ENCODE results near the gene GPR50. TPM values are rescaled to one million over a fixed set of nuclear protein-coding genes. Genes with fewer than 3 reads are reported as not detected.

The GPR50 gene
- polyA plus RNA-seq, 1 of the 3 experiments (the other 2 are of a cell fraction), result not detected

DNA sequence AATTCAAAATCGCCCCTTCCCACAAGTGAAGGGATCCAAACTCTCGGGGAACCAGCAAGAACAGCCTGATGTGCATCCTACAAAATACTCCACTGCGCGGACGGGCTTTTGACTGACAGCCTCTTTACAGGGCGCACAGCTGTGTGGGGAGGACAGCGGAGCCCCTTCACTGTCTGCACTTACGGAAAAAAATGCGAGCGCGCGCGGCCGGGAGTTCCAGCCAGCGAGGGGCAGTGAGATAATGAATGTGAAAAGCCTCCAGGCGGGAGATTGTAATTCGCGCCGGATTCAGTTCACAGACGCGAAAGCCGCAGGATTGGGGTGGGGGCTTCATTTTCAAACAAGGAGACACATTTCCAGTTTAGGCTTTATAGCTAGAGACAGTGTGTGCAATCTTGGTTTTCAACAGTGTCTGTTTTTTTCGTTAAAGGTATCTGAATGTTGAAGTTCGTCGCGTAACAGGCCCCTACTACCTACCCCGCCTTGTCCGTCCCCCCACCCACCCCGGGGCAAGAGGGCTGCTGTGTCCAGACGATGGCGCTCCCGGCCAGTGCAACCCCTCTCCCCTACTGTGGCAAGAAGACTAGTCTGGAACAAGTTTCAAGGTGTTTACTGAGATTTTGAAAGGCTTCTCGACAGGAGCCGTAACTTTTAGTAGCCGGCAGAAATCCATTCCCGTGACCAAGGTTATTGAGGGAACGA is 1.7 kb upstream of the GPR50 start:
- DNase-seq, result no peak
- H3K79me2 ChIP-seq (ENCODE audit: insufficient read depth), result no peaks in the 10 kb centered on the region
- H3K27me3 ChIP-seq (ENCODE audit: insufficient read depth), result peaks cover 31% of the 10 kb centered on the region; the same call in 1 of the 2 replicates
- POLR2A ChIA-PET, result no interaction called here
- CTCF ChIA-PET, result no interaction called here
- H4K20me1 ChIP-seq (ENCODE audit: insufficient read depth), result no peaks in the 10 kb centered on the region
- no peak overlapping the region for H3K9ac ChIP-seq
- H3K4me3 ChIP-seq (ENCODE audit: low read depth in 2 of 2, low read length in 1 of 2), result no peak overlapping the region
- TF ChIP-seq GATA2 (CRISPR knock-in tag; IDR thresholded peaks at IDR 0.05), result no peak
- TF ChIP-seq SMC3 (IDR thresholded peaks at IDR 0.05; ENCODE audit: low read depth, low read length), result no peak
- no peak for TF ChIP-seq RFX5 (IDR thresholded peaks at IDR 0.05; ENCODE audit: low read length)
- no peak for TF ChIP-seq TAF1 (IDR thresholded peaks at IDR 0.05; ENCODE audit: borderline replicate concordance, low read depth, low read length)
- TF ChIP-seq ZBTB33 (IDR thresholded peaks at IDR 0.05; ENCODE audit: borderline replicate concordance, low read depth), result no peak
- no peak for TF ChIP-seq RAD21 (IDR thresholded peaks at IDR 0.05; ENCODE audit: low read length)
- no peak overlapping the region for H3K27ac ChIP-seq (ENCODE audit: low read depth in 2 of 2, low read length in 1 of 2)
- H3F3A ChIP-seq (replicated peaks; ENCODE audit: insufficient read depth), result no peaks in the 10 kb centered on the region
- H3K9me2 ChIP-seq, result no peaks in the 10 kb centered on the region
- no peak overlapping the region for H2AFZ ChIP-seq (ENCODE audit: low read depth)
- H3K4me1 ChIP-seq (ENCODE audit: control insufficient read depth in 1 of 2, insufficient read depth in 2 of 2, low read depth in 1 of 2, low read length in 1 of 2), result no peaks in the 10 kb centered on the region
- H3K4me2 ChIP-seq, result no peak overlapping the region
- WGBS (ENCODE audit: low lambda C conversion rate), result 12% methylated on average over 35 of the region's 37 CpGs
- no peaks in the 10 kb centered on the region for H3K36me3 ChIP-seq (replicated peaks in 1 of 2; ENCODE audit: control insufficient read depth in 1 of 2, insufficient read depth in 2 of 2, low read length in 1 of 2)
- H3K9me3 ChIP-seq, result no peaks in the 10 kb centered on the region

DNA sequence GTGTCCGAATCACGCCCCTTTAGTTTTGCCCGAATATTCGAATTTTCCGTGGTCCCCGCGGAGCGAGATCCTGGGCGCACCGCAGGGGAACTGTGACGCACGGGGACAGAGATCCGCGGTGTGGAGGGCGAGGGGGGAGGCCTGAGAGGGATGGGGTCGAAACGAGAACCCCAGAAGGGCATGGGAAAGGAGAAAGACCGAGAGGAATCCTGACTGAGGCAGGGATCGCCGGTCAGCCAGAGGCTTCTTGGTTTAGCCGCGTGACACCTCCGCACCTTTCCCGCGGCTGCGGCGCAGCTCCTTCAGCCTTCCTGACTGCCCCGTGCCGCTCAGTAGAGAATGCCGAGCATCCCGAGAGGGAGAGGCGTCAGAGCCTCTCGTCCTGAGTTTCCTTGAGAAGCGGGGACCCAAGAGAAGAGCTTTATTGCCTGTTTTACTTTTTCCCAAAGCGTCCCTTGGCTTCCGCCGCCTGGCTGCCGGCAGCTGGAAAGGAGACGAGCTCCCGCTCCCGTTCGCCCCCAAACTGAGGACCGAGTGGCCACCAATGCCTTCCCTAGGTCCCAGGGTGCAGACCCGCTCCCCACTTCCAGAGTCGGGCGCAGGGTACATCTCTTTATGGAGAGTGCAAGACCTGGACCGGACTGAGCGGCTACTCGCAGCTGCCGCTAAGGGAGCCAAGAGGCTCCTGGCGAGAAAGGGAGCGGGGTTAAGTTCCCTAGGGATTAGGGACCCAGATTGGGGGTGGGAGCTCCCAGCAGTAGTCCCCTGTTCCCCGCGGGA is 911 bp upstream of the GPR50 start:
- Histone ChIP-seq H2AFZ (ENCODE audit: low read depth) (no peak overlapping the region), H3F3A (replicated peaks; ENCODE audit: insufficient read depth) (no peaks in the 10 kb centered on the region), H3K27ac (ENCODE audit: low read depth in 2 of 2, low read length in 1 of 2) (no peak overlapping the region), H3K4me2 (no peak overlapping the region), H3K4me1 (ENCODE audit: control insufficient read depth in 1 of 2, insufficient read depth in 2 of 2, low read depth in 1 of 2, low read length in 1 of 2) (no peaks in the 10 kb centered on the region), H3K79me2 (ENCODE audit: insufficient read depth) (no peaks in the 10 kb centered on the region), H3K4me3 (ENCODE audit: low read depth in 2 of 2, low read length in 1 of 2) (no peak overlapping the region), H4K20me1 (ENCODE audit: insufficient read depth) (no peaks in the 10 kb centered on the region), H3K9me3 (no peaks in the 10 kb centered on the region), H3K27me3 (ENCODE audit: insufficient read depth) (peaks cover 36% of the 10 kb centered on the region; the same call in 1 of the 2 replicates), H3K9ac (no peak overlapping the region), H3K9me2 (no peaks in the 10 kb centered on the region), H3K36me3 (replicated peaks in 1 of 2; ENCODE audit: control insufficient read depth in 1 of 2, insufficient read depth in 2 of 2, low read length in 1 of 2) (no peaks in the 10 kb centered on the region)
- POLR2A ChIA-PET, result no interaction called here
- 16% methylated on average over 36 of the region's 54 CpGs for WGBS (ENCODE audit: low lambda C conversion rate)
- DNase-seq, result no peak
- CTCF ChIA-PET, result no interaction called here
- TF ChIP-seq, protein P1, sequence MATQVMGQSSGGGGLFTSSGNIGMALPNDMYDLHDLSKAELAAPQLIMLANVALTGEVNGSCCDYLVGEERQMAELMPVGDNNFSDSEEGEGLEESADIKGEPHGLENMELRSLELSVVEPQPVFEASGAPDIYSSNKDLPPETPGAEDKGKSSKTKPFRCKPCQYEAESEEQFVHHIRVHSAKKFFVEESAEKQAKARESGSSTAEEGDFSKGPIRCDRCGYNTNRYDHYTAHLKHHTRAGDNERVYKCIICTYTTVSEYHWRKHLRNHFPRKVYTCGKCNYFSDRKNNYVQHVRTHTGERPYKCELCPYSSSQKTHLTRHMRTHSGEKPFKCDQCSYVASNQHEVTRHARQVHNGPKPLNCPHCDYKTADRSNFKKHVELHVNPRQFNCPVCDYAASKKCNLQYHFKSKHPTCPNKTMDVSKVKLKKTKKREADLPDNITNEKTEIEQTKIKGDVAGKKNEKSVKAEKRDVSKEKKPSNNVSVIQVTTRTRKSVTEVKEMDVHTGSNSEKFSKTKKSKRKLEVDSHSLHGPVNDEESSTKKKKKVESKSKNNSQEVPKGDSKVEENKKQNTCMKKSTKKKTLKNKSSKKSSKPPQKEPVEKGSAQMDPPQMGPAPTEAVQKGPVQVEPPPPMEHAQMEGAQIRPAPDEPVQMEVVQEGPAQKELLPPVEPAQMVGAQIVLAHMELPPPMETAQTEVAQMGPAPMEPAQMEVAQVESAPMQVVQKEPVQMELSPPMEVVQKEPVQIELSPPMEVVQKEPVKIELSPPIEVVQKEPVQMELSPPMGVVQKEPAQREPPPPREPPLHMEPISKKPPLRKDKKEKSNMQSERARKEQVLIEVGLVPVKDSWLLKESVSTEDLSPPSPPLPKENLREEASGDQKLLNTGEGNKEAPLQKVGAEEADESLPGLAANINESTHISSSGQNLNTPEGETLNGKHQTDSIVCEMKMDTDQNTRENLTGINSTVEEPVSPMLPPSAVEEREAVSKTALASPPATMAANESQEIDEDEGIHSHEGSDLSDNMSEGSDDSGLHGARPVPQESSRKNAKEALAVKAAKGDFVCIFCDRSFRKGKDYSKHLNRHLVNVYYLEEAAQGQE (IDR thresholded peaks at IDR 0.05; ENCODE audit: low read depth, low read length), result no peak
- TF ChIP-seq RXRA (IDR thresholded peaks at IDR 0.05; ENCODE audit: borderline replicate concordance, low read depth) (no peak), FOSL2 (IDR thresholded peaks at IDR 0.05; ENCODE audit: borderline replicate concordance, low read depth) (no peak), TEAD4 (IDR thresholded peaks at IDR 0.05; ENCODE audit: borderline replicate concordance, insufficient read depth) (no peak), FOXJ3 (CRISPR knock-in tag; IDR thresholded peaks at IDR 0.05) (no peak), GATA2 (CRISPR knock-in tag; IDR thresholded peaks at IDR 0.05) (no peak), TCF12 (IDR thresholded peaks at IDR 0.05) (no peak), SMC3 (IDR thresholded peaks at IDR 0.05; ENCODE audit: low read depth, low read length) (no peak)
- TF ChIP-seq, protein P2, sequence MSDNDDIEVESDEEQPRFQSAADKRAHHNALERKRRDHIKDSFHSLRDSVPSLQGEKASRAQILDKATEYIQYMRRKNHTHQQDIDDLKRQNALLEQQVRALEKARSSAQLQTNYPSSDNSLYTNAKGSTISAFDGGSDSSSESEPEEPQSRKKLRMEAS (IDR thresholded peaks at IDR 0.05; ENCODE audit: low read depth), result no peak
- TF ChIP-seq, protein P3, sequence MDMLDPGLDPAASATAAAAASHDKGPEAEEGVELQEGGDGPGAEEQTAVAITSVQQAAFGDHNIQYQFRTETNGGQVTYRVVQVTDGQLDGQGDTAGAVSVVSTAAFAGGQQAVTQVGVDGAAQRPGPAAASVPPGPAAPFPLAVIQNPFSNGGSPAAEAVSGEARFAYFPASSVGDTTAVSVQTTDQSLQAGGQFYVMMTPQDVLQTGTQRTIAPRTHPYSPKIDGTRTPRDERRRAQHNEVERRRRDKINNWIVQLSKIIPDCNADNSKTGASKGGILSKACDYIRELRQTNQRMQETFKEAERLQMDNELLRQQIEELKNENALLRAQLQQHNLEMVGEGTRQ (IDR thresholded peaks at IDR 0.05; ENCODE audit: borderline replicate concordance, low read depth, low read length), result no peak
